Activated T-helper 2 cell treated with anti-CD3 and anti-CD28 coated beads, Interferon-gamma antibody, Interleukin-2, Interleukin-4, amounts not matched to agents 10 μg/mL and 5 μg/mL and 100 μg/mL, durations not matched to agents 14 hours and 24 hours and 36 hours (primary cell): ENCODE measurements around the gene STAP2. TPM values are rescaled to one million over a fixed set of nuclear protein-coding genes. Genes with fewer than 3 reads are reported as not detected.

Experiments used
- DNase-seq: peaks from one replicate; pipeline ENCODE4 v3.0.0; 2021; ENCODE audit warnings: low spot score
- H3K27ac Mint-ChIP-seq: one replicate; pipeline ENCODE4 v1.8.0; 2021; ENCODE audit warnings: mixed read lengths
- H3K27me3 Mint-ChIP-seq: one replicate; pipeline ENCODE4 v1.8.0; 2021; ENCODE audit warnings: low read depth, mixed read lengths
- H3K36me3 Mint-ChIP-seq: one replicate; pipeline ENCODE4 v1.8.0; 2021; ENCODE audit warnings: low read depth, mixed read lengths
- H3K4me1 Mint-ChIP-seq: one replicate; pipeline ENCODE4 v1.8.0; 2021; ENCODE audit warnings: low read depth, mixed read lengths
- H3K4me3 Mint-ChIP-seq: one replicate; pipeline ENCODE4 v1.8.0; 2021; ENCODE audit warnings: low read depth, mild to moderate bottlenecking, moderate library complexity, mixed read lengths
- H3K9me3 Mint-ChIP-seq: one replicate; pipeline ENCODE4 v1.8.0; 2021; ENCODE audit warnings: mixed read lengths
- intact Hi-C: fragments of 100-400 bp; cut with micrococcal nuclease; formaldehyde crosslinking; loops from one replicate; pipeline ENCODE4 v1.15.1; 2023
- total RNA-seq: library from RNA; stranded (reverse); gene quantifications from 2 replicates; pipeline ENCODE4 v1.2.3, GENCODE V29; 2022

The STAP2 gene
- total RNA-seq, 1 donor from 2014 or later: 17.1 TPM

DNA sequence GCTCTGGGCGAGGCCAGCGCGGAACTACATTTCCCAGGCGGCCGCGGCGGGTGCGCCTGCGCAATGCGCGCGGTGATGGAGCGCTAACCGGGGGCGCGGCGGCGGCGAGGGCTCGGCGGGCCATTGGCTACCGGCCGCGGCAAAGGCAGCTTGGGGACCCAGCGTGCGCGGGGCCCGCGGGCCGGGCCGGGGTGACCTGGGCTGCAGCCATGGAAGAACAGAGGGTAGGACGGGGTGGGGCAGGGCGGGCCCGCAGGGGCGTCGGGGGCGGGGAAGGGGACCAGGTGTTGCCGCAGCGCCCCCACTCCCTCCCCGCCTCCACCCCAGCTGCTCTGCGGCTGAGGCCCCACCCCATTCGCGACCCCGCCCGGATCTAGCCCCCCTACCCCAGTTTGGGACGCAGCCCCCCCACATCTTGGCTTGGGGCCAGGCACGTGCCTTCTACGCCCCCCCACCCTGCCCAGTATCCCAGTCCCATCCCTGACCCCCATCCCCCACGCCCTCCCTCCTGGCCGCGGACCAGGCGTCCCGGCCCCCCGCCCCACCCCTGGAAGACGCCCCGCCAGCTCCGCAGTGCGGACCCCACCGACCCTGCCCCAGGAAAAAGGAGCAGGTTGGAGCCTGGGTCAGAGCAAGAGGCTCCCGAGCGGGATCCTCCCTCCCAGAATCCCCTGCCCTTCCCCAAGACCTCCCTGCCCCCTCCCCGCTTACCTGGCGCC lies 33.9 kb downstream of the STAP2 start, which contains the start of gene FSD1:
TSS of gene FSD1 (plus strand) at position 61 of the 719 bp plus-strand sequence. CDS start at position 210, 149 bp downstream.
- Mint-ChIP-seq H3K27me3 (no peaks in the 10 kb centered on the region), H3K9me3 (no peaks in the 10 kb centered on the region), H3K36me3 (peaks cover 4% of the 10 kb centered on the region), H3K4me3 (peak within 1 kb of the TSS; percentile 76), H3K27ac (peak within 1 kb of the TSS; percentile 67), H3K4me1 (peaks cover 25% of the 10 kb centered on the region)
- DNase-seq: peak; percentile 70
- intact Hi-C loops: no loop called here

DNA sequence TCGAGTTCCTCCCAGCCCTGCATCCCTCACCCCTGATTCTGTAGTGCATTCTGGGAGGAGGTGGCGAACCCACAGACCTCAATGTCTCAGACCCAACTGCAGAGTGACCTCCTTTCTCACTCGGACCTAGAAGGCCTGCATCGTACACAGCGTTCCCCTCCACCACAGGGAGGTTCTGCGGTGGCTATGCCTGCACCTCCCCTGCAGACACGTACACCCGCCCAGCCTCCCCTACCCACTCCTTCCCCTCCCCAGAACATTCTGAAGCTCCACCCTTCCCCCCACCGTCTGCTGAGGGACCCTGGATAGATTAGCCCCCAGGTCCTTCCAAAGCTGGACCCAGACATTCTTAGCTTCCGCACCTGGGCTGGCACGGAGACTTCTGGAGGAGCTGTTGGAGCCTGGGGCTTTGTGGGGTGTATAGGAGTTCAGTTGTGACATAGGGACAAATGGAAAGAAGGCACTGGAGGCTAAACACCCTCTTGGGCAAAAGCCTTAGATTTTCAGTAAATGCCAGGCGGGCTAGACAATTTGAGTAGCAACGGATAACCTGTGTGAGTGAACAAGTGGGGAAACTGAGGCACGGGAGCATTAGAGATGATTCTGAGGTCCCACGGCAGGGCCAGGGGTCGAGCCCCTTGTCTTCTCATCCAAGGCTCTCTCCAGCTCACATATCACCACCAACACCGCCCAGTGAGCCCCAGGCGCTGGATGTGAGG lies 34.6 kb downstream of the STAP2 start:
- DNase-seq: no peak
- Mint-ChIP-seq H3K36me3 (peaks cover 4% of the 10 kb centered on the region), H3K9me3 (no peaks in the 10 kb centered on the region), H3K27ac (peak overlapping the region; percentile 67), H3K4me3 (peak overlapping the region; percentile 66), H3K27me3 (no peaks in the 10 kb centered on the region), H3K4me1 (peaks cover 25% of the 10 kb centered on the region)
- intact Hi-C loops: no loop called here

DNA sequence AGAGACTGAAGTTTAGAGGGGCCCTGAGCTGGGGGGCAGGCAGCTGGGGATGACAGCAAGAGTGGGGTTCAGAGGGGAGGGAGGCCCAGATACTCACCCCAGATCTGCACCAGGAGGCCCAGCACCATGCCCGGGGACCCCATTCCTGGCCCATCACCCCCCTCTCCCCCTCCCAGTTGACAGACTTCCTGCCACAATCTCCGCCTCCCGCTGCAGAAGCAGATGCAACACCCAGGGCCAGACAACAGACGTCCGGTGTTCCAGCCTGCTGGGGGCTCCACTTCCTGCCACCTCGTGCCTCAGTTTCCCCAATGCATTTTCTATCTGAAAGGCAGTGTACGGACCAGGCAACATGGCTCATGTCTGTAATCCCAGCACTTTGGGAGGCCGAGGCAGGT lies 36.4 kb downstream of the STAP2 start, which contains the start of gene TMIGD2:
TSS of gene TMIGD2 (minus strand) at position 147 of the 398 bp plus-strand sequence. CDS start at position 143, 4 bp downstream.
- Mint-ChIP-seq H3K27me3 (no peaks in the 10 kb centered on the region), H3K4me1 (peaks cover 29% of the 10 kb centered on the region), H3K27ac (peak within 1 kb of the TSS; percentile 79), H3K4me3 (peak within 1 kb of the TSS; percentile 74), H3K9me3 (no peaks in the 10 kb centered on the region), H3K36me3 (peaks cover 4% of the 10 kb centered on the region)
- no peak for DNase-seq
- intact Hi-C loops: no loop called here

DNA sequence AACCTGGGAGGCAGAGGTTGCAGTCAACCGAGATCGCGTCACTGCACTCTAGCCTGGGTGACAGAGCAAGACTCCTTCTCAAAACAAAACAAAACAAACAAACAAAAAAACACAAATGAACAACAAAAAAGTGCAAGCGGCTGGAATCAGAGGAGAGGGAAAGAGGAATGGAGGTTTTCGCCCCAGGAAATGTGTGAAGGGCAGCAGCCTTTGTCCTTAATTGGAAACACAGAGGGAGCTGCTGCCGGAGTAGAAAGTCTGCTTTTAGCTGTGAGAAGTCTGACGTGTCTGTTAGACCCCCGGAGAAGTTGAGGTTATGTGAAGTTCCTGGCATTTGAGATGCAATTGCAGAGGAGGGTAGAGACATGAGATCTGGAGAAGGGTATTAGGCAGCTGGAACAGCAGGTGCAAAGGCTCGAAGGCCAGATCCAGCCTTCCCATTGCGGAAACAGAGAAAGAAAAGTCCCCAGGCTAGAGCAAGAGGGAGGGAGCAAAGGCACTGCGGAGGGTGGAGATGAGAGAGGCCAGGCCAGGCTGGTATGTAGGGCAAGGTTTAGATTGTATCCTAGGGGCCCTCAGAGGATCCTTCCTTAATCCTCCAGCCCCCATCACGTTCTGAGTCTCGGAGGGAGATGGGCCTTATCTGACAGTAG lies 36.9 kb downstream of the STAP2 start:
- Mint-ChIP-seq H3K4me1 (peaks cover 29% of the 10 kb centered on the region), H3K36me3 (peaks cover 3% of the 10 kb centered on the region), H3K27me3 (no peaks in the 10 kb centered on the region), H3K9me3 (no peaks in the 10 kb centered on the region), H3K27ac (peak overlapping the region; percentile 79), H3K4me3 (peak overlapping the region; percentile 74)
- intact Hi-C loops: no loop called here
- no peak for DNase-seq

DNA sequence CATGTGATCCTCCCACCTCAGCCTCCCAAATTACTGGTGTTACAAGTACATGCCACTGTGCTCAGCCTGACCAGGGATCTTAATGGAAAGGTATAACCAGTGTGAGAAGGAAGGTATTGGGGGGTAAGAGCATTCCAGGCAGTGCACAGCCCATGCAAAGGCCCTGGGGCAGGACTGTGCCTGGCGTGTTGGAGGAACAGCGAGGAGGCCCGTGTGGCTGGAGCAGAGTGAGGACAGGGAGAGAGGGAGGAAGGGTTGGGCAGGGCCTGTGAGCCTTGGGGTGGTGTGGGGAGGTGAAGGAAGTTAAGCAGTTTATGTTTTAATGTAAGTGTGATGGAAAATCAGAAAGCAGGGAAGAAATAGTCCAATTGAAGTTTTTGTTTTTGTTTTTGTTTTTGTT lies 38.0 kb downstream of the STAP2 start:
- no peaks in the 10 kb centered on the region for H3K27me3 Mint-ChIP-seq
- peaks cover 28% of the 10 kb centered on the region for H3K4me1 Mint-ChIP-seq
- H3K36me3 Mint-ChIP-seq: no peaks in the 10 kb centered on the region
- no peaks in the 10 kb centered on the region for H3K9me3 Mint-ChIP-seq
- DNase-seq: no peak
- peak overlapping the region; percentile 67 for H3K27ac Mint-ChIP-seq
- intact Hi-C loops: no loop called here
- peak overlapping the region; percentile 54 for H3K4me3 Mint-ChIP-seq

DNA sequence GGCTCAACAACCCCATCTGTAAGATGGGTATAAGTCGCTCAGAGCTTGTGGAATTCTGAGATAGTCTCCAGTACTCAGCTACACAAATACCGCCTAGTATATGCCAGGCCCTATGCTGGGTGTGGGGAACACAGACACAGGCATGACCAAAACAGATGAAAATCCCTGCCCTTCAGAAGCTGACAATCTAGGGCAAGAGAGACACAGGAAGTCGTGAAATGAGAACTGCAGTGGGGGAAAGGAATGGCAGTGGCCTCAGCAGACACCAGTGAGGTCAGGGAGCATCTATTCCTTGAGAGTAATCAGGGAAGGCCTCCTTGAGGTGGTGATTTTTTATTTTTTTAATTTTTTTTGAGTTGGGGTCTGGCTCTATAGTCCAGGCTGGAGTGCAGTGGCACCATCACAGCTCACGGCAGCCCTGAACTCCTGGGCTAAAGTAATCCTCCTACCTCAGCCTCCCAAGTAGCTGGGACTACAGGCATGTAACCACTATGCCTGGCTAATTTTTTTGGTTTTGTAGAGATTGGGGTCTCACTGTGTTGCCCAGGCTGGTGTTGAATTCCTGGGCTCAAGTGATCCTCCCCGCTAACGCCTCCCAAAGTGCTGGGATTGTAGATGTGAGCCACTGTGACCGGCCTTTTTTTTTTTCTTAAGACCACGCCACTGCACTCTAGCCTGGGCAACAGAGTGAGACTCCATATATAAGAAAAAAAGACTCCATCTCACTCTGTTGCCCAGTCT lies 39.6 kb downstream of the STAP2 start:
- H3K27ac Mint-ChIP-seq: peak overlapping the region; percentile 66
- H3K4me1 Mint-ChIP-seq: peaks cover 20% of the 10 kb centered on the region
- DNase-seq: no peak
- H3K36me3 Mint-ChIP-seq: no peaks in the 10 kb centered on the region
- no peaks in the 10 kb centered on the region for H3K27me3 Mint-ChIP-seq
- no peak overlapping the region for H3K4me3 Mint-ChIP-seq
- intact Hi-C loops: no loop called here
- no peaks in the 10 kb centered on the region for H3K9me3 Mint-ChIP-seq

DNA sequence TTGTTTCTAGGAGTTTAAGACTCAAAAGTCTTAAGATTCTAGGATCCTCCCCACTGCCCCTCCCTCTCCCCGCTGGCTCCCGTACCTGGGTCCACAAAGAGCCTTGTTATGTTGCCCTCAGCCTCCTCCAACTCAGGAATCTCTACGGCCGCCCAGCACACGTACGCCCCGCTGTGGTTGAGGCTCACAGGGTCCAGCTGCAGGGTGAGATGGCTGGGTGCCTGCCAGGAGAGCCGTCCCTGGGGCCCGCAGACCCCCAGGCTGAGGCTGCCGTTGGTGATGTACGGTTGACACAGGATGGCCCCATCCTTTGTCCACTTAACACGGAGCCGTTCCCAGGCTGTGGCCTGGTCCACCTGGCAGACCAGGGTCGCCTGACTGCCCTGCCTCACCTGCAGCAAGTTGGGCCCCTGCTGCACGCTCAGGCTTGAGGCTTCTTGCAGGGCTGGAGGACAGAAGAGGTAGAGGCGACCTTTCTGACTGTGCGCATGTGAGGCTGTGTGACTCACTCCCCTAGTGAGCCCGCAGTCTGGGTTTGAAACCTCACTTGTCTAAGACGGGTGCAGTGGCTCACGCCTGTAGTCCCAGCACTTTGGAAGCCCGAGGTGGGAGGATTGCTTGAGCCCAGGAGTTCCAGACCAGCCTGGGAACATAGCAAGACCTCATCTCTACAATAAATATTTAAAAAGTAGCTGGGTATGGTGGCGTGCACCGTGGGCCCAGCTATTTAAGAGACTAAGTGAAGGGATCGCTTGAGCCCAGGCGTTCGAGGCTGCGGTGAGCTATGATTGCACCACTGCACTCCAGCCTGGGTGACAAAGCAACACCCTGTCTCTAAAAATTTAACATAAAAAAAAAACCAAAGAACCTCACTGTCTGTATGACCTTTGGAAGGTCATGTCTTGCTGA lies 40.5 kb downstream of the STAP2 start:
- no peaks in the 10 kb centered on the region for H3K36me3 Mint-ChIP-seq
- H3K27ac Mint-ChIP-seq: peak overlapping the region; percentile 66
- peaks cover 15% of the 10 kb centered on the region for H3K4me1 Mint-ChIP-seq
- H3K27me3 Mint-ChIP-seq: no peaks in the 10 kb centered on the region
- DNase-seq: no peak
- intact Hi-C loops: no loop called here
- H3K4me3 Mint-ChIP-seq: no peak overlapping the region
- no peaks in the 10 kb centered on the region for H3K9me3 Mint-ChIP-seq

DNA sequence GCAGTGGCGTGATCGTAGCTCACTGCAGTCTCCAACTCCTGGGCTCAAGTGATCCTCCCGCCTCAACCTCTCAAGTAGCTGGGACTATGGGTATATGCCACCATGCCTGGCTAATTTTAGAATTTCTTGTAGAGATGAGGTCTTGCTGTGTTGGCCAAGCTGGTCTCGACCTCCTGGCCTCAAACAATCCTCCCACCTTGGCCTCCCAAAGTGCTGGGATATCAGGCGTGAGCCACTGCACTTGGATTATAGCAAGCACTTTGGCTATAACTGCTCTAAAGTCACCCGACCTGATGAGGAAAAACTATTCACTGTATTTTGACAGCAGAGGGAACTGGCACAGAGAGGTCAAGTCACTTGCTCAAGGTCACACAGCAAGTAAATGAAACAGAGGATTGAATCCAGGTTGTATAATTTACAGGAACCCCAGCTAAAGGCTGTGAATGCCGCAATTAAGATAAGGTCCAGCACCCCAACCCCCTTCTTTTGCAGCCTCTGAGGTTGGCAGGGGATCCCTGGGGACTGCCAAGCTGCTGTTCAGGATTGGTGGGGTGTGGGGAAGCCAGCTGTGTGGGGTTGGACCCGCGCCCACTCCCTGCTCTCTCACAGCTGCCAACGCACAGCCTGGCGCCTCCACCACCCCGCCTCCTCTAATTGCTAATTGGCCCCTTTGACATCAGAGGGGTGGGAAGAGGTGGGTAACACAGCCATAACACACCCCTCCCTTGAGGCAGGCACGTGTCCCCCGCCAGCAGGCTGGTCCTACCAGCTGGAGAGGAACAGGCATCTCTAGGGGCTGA lies 42.5 kb downstream of the STAP2 start:
- H3K4me1 Mint-ChIP-seq: peaks cover 4% of the 10 kb centered on the region
- intact Hi-C loops: no loop called here
- H3K27me3 Mint-ChIP-seq: no peaks in the 10 kb centered on the region
- H3K36me3 Mint-ChIP-seq: no peaks in the 10 kb centered on the region
- no peak for DNase-seq
- no peak overlapping the region for H3K27ac Mint-ChIP-seq
- no peak overlapping the region for H3K4me3 Mint-ChIP-seq
- no peaks in the 10 kb centered on the region for H3K9me3 Mint-ChIP-seq

DNA sequence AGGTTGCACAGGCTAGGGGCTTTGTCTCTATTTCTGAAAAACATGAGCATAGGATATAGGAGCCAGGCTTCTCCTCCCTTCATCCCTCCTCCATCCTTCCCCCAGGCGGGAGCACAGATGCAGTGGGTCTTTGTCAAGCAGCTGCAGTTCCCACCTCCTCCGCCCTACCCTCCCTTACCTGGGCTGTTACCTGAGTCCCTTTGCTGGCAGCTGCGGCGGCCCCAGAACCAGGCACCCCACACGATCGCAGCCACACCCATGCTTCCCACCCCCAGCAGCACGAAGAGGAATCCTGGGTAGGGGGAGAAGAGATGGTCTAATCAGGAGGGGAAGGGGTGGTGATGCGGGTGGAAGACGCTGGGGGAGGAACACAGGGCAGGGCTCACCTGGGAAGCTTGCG lies 44.2 kb downstream of the STAP2 start:
- no peak overlapping the region for H3K27ac Mint-ChIP-seq
- no peaks in the 10 kb centered on the region for H3K9me3 Mint-ChIP-seq

DNA sequence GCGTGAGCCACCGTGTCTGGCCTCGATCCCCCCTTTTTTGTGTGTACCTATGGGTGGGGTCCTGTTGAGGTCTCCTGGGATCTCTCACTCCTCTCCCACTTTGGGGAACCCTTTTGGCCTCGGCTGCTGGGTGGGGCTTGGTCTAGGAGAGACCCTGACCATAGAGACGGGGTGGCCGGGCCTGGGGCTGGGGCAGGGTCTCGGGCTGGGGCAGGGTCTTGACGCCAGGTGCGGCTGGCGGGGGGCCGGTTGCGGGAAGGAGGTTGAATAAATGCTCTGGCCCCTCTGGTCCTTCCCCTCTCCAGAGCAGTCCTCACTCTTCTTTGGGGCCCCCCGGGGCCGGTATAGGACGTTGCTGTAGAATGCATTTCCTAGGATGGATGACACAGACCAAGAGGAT lies 46.1 kb downstream of the STAP2 start:
- Mint-ChIP-seq H3K36me3 (no peaks in the 10 kb centered on the region), H3K4me1 (no peaks in the 10 kb centered on the region), H3K4me3 (no peak overlapping the region), H3K27me3 (no peaks in the 10 kb centered on the region), H3K27ac (no peak overlapping the region), H3K9me3 (no peaks in the 10 kb centered on the region)
- intact Hi-C loops: no loop called here
- DNase-seq: no peak

More for the DNA sequence above, 44.2 kb downstream of the STAP2 start:
- no peak for DNase-seq
- intact Hi-C loops: no loop called here
- H3K27me3 Mint-ChIP-seq: no peaks in the 10 kb centered on the region
- H3K4me1 Mint-ChIP-seq: peaks cover 4% of the 10 kb centered on the region
- H3K36me3 Mint-ChIP-seq: no peaks in the 10 kb centered on the region
- H3K4me3 Mint-ChIP-seq: no peak overlapping the region

DNA sequence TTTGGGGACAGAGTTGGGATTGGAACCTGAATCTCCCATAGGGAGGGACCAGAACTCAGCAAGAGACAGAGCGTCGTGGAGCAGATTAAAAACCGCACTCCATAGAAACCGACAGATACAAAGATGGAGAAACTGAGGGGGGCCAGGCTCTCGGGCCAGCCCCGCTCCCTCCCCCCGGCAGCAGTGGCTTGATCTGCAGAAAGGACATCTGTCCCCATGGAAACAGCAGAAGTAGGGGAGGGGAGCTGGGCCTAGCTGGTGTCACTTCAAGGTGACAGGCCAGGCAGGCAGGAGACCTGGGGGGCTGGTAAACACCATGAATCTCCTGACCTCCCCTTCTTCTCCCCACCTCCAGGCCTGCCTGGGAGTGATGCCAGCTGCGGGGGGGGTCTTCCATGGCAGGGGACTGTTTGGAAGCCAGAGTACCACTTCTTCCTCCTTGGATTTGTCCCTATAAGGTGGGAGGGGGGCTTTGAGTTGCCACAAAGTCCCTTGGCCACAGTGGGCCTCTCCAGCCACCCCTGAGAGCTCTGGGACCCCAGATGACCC lies 47.4 kb downstream of the STAP2 start:
- Mint-ChIP-seq H3K36me3 (no peaks in the 10 kb centered on the region), H3K27ac (no peak overlapping the region), H3K4me1 (no peaks in the 10 kb centered on the region), H3K9me3 (no peaks in the 10 kb centered on the region), H3K4me3 (no peak overlapping the region), H3K27me3 (no peaks in the 10 kb centered on the region)
- no peak for DNase-seq
- intact Hi-C loops: no loop called here
